Left kidney (tissue), 2 donors: Measurements from ENCODE around the gene NOTCH3. TPM values are rescaled to one million over a fixed set of nuclear protein-coding genes. Genes with fewer than 3 reads are reported as not detected.

Experiments used
- DNase-seq: peaks from one replicate; pipeline ENCODE4 v3.0.0-alpha.2; 2013
- polyA plus RNA-seq: library from polyadenylated mRNA; unstranded; fragments of 120-200 nt; gene quantifications from one replicate; pipeline ENCODE4 v1.2.1, GENCODE V29; 2013; ENCODE audit not compliant: insufficient read length

Gene NOTCH3
- polyA plus RNA-seq, 1 donor = 102 TPM

DNA sequence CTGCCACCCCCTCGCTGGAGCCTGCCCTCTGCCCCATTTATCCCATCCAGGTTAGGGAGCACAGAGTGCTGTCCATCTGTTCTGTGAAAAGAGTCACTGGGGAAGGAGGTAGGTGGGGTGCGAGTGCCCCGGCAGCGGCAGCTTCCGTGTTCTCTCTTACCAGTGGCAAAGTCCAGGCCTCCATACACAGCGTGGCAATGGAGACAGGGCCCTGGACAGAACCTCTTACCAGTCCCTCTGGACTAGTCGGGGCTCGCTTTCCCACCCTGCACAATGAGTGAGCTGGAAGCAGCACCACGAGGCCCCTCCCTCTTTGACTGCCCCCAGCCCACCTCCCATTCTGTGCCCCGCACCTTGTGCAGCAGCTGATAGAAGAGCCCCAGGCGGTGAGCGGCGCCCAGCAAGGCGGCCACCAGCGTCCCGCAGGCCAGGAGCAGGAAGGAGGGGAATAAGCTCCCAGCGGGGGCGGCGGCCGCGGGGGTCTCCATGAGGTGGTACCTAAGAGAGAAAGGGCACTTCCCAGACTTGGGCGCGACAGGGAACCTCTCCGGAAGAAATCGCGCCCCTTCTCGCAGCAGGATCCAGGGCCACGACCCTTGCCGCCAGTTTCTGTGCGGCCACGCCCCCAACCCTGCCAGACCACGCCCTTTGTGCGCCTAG is 76.1 kb downstream of the NOTCH3 start:
- no peak for DNase-seq

DNA sequence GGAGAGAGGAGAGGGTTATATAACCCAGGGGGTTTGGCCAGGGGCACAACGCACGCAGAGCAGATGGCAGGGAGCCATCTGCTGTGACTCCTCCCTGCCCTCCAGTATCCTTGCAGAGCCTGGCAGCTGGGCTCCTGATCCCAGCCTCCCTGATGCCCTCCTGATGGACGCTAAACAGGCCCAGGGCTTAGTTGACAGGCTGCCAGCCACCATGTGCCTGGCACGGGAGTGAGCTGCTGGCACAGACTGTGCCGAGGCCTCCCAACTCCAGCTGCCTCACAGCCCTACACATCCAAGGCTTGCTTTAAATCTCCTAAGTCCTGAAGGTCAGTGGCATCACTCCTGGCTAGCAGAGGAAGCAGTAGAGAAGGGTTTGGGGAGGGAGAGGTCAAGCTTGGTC is 76.9 kb downstream of the NOTCH3 start:
- DNase-seq = no peak

DNA sequence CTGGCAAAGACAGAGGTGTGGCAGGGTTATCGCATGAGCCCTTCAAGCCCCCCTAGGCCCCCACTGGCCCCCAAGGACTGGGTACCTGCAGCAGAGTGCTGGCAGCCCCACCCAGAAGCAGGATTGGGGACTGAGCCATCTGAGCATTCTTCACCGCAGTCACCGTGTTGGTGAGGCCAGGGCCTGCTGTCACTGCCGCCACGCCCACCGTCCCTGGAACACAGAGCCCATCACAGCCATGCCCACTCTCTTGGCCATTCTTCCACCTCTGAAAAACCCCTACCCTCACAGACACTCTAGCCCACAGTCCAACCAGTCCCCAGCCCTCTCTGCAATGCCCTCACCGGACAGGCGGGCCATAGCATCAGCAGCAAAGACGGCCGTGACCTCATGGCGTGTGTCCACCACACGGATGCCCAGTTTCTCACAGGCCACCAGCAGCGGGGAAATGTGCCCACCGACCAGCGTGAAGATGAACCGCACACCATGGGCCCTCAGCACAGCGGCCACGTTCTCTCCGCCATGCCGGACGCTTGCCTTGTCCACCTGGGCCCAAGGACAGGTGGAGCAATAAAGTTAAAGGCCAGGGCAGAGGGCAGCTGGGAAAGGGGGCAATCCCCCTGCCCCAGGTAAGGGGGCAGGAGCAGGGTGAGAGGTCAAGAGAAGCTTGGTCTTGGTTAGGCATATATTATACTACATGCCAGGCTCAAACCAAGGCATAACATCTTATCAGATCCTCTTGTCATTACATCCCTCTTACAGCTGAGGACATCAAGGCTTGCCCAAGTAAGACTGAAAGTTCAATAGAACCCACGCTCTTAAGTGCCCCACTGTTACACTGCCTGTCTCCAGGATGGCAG is 77.5 kb downstream of the NOTCH3 start:
- DNase-seq = no peak

DNA sequence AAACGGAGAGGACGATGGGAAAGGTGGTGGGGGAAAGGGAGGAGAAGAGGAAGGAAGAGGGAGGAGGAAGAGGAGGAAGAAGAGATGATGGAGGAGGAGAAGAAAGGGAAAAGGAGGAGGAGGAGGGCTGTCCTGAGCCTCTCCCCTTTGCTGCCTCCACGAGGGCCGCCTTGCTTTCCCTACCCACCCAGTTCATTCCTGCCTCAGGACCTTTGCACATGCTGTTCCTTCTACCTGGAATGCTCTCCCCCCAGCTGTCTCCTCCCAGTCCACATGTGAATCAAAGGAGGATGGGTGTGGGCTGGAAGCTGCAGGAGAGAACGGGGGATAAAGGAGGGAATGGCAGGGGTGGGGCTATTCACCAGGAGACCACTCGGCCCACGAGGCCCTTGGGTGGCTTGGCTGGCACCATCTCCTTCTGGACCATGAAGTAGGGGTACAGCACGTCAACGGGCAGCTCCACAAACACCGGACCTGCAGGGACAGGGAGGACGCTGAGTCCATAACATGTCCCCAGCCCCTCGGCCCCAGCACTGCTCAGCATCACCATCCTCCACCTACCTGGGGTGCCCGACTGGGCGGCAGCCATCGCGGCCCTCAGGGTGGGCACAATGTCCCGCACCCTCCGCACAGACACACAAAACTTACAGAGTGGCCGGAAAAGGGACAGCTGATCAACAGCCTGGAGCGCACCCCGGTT is 78.3 kb downstream of the NOTCH3 start:
- no peak for DNase-seq

DNA sequence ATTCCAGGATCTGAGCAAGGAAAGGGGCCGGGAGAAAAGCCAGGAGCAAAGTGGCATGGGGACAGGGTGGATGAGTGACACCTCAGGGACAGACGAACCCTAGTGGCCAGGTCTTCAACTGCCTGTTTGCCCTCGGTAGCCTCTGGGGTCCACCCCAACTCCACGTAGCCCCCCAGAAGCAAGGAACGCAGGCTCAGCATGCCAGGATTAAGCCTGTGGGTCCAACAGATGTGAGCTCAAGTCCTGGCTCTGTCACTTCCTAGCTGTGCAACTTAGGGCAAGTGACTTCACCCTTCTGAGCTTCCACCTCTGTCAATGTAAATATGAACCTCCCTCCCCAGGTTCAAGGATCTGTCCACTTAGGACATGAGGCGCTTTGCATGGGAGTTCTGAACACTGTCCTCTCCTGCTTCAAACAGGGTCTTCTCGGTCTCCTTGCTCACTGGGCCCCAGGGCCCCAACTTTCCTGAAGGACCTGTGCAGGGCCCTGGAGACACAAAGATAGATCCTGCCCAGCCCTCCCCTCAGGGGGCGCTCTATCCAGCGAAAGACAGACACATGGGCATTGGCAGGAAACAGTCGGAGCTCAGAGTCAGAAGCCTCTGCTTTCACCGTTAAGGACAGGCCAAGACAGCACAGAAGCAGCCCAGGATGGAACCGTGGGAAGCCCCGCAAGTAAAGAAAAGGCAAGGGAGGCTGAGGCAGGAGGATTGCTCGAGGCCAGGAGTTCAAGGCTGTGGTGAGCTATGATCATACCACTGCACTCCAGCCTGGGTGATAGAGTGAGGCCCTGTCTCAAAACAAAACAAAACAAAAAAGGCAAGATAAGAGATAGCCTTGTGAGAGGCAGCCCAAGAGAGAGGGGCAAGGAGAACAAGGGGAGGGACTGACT is 80.4 kb downstream of the NOTCH3 start:
- DNase-seq = no peak

DNA sequence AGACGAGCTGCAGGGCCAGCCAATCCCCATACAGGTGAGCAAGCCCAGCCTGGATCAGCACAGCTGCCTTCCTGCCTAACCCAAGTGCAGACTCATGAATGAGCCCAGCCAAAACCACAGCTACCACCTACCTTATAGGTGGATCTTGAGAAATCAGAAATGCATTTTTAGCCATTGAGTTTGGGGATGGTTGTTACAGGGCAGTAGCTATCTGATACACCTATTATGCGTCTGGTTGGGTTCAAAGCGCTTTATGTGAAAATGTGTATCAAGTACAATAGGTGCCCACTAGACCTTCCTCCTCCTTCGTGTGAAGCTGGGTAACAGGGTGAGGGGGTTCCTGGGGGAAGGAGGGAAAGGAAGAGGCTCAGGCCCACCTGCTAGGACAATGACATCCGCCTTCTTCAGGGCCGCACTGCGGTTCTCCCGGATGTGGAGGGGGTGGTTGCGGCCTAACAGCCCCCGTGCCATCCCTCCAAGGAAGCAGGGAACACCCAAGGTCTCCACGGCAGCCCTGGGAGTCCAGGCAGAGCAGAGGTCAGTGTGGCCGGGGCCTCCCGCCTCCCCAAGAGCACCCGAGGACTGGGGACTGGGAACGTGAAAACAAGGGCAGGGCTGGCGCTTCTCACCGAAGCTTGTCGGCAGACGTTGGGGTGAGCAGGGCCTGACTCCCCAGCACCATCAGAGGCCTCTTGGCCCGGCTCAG is 81.9 kb downstream of the NOTCH3 start:
- DNase-seq = no peak

DNA sequence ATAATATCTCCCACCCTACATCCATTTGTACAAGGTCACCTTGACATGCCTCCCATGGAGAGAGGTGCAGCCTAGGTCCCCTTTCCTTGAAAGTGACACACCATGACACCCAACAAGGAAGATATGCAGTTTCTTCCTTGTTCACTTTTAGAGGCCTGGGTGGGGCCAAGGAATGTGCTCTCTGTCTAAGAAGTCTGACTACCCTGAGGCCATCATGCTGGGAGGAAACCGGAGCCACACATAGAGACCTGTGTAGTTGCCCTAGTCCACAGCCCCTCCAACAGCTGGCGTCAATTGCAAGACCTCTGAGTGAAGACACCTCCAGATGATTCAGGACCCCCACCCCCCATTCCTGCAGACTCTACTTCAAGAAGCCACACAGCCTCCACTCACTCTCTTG is 82.5 kb downstream of the NOTCH3 start:
- DNase-seq = no peak

DNA sequence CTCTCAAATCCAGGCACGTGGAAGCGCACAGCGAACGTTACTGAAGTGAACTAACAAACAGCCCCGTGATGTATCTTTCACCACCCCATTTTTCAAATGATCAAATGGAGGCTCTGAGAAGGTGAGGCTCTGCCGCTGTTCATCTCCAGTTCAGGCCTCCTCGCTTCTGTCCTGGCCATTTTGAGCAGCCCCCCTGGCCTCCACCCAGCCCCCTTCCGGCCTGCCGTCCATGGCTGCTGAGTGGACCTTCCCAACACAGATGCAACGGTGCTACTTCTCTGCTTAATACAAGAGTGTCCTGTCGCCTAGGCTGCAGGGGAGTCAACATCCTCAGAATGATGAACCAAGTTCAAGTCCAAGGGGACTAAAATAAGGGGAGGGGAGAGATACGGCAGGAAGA is 83.9 kb downstream of the NOTCH3 start:
- no peak for DNase-seq

DNA sequence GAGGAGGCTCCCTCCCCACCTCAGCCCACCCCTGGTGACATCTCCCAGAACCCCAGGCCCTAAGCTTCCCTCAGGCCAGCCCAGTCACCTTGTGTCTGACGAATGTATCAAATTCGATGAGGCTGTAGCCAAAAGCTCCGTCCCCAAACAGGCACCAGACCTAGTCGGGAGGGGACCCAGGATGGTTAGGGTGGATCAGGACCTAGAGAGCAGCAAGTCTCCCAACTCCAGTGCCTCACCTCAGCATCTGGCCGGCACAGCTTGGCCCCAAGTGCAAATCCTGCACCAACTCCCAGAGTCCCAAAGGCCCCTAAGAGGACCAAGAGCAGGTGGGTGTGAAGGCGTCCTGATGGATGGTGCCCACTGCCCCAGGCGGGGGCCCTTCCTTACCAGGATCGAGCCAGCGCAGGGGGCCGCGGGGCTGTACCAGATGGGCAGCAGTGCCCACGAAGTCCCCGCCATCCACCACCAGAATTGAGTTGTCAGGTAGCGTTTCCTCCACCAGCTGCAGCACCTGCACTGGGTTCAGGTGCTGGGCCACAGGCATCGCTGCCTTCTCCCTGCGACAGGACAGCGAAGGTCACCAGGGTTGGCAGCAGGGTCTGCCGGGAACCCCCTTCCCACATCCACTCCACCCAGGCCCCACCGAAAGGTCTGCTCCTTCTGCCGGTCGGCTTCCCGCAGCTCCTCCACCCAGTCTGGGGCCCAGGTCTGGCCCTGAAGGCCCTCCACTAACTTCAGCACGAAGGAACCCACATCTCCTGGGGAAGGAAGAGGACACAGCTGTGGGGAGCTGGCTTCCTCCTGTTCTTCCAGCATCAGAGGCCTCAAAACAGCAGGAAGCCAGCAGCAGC is 84.8 kb downstream of the NOTCH3 start:
- no peak for DNase-seq

DNA sequence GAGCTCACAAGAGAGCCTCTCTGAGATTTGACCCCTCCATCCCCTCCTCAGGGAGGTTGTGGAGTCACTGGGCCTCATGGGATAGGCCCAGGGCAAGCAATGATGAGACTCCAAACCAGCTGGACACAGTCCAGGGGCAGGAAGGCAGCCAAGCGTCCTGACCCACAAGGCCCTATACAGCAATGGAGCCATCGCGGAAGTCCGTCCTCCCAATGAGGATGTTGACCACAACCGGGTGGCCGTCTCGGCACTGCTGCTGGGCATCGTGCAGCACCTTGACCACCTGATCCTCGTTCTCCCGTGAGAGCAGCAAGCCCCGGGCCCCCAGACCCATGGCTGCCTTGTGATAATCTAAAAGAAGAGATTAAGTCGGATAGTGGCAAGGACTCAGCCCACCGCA is 85.7 kb downstream of the NOTCH3 start:
- no peak for DNase-seq

DNA sequence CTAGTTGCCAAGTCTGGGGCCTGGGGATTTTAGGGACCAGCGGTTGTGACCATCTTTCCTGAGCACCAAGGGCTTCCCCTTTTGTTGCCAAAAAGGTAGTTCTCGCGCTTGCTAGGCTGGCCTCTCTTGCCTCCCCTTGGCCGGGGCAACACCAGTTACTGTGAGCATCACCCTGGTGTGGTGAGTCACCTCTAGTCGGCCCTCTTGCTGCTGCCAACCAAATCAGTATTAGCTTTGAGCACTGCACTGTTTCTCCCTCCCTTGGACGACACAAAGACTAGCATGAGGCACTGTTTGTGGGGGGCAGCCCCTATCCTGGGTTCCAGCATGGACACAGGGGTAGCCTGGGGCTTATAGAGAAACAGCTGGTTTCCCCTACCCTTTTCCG is 86.6 kb downstream of the NOTCH3 start:
- no peak for DNase-seq

DNA sequence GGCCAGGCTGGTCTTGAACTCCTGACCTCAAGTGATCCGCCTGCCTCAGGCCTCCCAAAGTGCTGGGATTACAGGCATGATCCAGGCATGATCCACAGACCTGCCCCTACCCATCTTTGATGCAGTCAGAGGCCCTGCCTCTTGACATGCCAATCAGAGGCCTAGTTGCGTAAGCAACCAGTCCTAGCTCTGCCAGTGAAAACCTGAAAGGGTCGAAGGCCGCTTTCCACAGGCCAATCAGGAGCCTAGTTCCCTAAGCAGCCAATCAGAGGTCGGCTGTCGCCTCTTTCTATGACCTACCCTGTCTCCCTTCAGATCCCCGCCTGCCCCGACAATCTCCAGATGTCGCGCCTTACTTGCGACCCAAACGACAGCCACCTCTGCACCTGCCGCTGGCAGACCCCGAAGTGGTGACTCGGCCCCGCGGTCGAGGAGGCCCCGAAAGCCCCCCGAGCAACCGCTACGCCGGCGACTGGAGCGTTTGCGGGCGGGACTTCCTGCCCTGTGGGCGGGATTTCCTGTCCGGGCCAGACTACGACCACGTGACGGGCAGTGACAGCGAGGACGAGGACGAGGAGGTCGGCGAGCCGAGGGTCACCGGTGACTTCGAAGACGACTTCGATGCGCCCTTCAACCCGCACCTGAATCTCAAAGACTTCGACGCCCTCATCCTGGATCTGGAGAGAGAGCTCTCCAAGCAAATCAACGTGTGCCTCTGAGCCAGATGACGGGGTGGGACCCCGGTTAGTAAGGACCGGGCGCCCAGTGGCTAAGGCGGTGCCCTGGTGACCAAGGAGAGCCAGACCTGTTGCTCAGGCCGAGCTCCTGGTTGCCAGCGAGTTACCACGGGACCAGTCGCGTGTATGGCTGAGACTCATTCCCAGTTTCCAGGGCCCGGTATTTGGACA is 87.3 kb downstream of the NOTCH3 start:
- DNase-seq = no peak

DNA sequence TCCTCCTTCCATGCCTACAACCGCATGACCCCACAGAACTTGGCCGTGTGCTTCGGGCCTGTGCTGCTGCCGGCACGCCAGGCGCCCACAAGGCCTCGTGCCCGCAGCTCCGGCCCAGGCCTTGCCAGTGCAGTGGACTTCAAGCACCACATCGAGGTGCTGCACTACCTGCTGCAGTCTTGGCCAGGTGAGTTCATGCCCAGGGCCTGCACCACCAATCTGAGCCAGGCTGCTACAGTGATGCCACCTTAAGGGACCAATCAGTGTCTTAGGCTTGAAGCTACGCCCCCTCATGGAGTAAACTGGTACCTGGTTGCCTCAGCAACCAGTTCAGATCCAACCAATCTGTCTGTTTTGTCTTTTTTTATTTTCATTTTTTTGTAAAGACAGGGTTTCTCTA is 88.4 kb downstream of the NOTCH3 start:
- DNase-seq = no peak

DNA sequence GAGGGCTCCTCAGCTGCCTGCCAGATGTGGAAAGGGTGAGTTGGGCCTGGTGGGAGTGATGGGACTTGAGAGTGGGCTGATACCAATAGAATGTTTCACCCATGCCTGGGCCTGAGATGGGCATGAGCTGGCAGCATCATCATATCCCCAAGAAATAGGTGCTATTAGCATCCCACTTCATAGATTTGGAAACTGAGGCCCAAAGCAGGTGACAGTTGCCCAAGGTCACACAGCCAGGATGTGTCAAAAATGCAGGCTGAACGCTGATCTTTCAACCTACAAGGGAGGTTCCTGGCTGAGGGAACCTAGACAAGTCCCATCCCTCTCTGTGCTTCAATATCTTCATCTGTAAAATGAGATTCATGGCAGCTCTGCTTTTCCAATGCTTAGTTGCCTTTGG is 89.0 kb downstream of the NOTCH3 start:
- no peak for DNase-seq

DNA sequence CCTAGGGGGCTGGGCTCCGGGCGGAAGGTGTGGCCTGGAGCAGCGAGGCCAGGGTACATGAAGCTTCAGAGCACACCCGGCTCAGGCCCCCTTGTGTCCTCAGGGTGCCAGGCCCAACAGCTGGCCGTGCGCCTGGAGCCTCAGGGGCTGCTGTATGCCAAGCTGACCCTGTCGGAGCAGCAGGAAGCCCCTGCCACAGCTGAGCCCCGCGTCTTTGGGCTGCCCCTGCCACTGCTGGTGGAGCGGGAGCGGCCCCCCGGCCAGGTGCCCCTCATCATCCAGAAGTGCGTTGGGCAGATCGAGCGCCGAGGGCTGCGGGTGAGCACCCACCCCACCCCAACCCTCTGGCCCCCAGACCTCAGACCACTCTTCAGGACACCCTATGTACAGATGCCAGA is 90.4 kb downstream of the NOTCH3 start:
- DNase-seq = no peak

DNA sequence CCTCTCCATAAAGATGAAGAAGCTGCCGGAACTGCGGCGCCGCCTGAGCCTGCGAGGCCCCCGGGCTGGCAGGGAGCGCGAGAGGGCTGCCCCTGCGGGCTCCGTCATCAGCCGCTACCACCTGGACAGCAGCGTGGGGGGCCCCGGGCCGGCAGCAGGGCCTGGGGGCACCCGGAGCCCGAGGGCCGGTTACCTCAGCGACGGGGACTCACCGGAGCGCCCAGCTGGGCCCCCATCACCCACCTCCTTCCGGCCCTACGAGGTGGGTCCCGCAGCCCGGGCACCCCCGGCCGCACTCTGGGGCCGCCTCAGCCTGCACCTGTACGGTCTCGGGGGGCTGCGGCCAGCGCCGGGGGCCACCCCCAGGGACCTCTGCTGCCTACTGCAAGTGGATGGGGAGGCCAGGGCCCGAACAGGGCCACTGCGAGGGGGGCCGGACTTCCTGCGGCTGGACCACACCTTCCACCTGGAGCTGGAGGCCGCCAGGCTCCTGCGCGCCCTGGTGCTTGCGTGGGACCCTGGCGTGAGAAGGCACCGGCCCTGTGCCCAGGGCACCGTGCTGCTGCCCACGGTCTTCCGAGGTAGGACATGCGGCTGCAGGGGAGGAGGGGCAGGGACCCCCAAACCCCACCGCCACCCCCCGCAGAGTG is 90.9 kb downstream of the NOTCH3 start:
- DNase-seq = no peak
